Measurements from ENCODE around the gene BBS4.
"Not testable (repeated sequence)": the region's sequence is repeated elsewhere in the genome, so short reads cannot be mapped to it uniquely, and the experiment has no call there.

BBS4 gene

DNA sequence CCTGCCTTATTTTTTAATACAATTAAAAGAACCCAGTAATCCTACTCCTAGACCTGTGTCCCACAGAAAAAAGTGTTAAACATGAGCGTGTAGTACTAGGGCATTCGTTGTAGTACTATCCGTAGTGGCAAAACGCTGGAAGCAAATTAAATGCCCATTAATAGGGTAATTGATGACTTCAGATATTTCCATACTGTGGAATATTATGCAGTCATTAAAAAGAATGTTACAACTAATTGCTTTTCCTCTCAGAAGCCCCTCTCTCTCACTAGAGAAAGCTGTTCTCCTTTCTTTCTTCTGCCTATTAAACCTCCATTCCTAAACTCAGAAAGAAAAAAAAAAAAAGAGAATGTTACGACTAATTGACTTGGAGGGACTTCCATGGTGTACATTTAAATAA lies 2.7 kb downstream of the BBS4 start:
- no peaks in the 10 kb centered on the region for H3K9me3 ChIP-seq
- no peaks in the 10 kb centered on the region for H3K27me3 ChIP-seq
- H3K4me1 ChIP-seq, result no peaks in the 10 kb centered on the region
- no peak for DNase-seq
- H3K36me3 ChIP-seq, result no peaks in the 10 kb centered on the region
- TF ChIP-seq, protein P1, sequence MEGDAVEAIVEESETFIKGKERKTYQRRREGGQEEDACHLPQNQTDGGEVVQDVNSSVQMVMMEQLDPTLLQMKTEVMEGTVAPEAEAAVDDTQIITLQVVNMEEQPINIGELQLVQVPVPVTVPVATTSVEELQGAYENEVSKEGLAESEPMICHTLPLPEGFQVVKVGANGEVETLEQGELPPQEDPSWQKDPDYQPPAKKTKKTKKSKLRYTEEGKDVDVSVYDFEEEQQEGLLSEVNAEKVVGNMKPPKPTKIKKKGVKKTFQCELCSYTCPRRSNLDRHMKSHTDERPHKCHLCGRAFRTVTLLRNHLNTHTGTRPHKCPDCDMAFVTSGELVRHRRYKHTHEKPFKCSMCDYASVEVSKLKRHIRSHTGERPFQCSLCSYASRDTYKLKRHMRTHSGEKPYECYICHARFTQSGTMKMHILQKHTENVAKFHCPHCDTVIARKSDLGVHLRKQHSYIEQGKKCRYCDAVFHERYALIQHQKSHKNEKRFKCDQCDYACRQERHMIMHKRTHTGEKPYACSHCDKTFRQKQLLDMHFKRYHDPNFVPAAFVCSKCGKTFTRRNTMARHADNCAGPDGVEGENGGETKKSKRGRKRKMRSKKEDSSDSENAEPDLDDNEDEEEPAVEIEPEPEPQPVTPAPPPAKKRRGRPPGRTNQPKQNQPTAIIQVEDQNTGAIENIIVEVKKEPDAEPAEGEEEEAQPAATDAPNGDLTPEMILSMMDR (IDR thresholded peaks at IDR 0.05; ENCODE audit: low read depth, low read length), result no peak
- H3K4me3 ChIP-seq (ENCODE audit: low read depth, low read length), result no peak overlapping the region

DNA sequence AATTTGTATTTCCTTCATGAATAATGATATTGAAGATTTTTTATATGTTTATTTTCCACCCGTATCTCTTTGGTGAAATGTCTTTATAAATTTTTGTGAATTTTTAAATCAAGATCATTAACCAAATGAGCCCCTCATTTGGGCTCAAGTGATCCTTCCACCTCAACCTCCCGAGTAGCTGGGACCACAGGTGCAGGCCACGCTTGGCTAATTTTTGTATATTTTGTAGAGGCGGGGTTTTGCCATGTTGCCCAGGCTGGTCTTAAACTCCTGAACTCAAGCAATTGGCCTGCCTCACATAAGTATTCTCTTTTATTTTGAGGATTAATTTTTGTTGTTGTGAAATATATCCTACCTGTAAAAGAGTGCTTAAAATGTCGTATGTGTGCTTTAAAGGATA lies 4.9 kb downstream of the BBS4 start:
- TF ChIP-seq, protein P1 (IDR thresholded peaks at IDR 0.05; ENCODE audit: low read depth, low read length), result no peak
- H3K36me3 ChIP-seq, result no peaks in the 10 kb centered on the region
- no peak for DNase-seq
- no peak overlapping the region for H3K4me3 ChIP-seq (ENCODE audit: low read depth, low read length)
- no peaks in the 10 kb centered on the region for H3K27me3 ChIP-seq
- H3K4me1 ChIP-seq, result no peaks in the 10 kb centered on the region
- no peaks in the 10 kb centered on the region for H3K9me3 ChIP-seq

DNA sequence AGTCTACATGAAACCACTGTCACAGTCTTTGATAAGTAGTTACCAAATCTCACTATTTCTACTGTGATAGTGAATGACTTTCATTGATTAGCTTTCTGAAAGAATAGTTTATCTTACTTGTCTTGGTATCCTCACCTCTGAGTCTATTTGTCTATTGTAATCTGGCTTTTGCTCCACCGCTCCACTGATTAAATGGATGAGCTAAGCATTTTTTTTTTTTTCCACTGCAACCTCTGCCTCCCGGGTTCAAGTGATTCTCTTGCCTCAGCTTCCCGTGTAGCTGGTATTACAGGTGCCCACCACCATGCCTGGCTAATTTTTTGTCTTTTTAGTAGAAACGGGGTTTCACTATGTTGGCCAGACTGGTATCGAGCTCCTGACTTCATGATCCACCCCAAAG lies 12.9 kb downstream of the BBS4 start:
- no peak for DNase-seq
- Histone ChIP-seq H3K4me3 (ENCODE audit: low read depth, low read length) (no peak overlapping the region), H3K4me1 (no peaks in the 10 kb centered on the region), H3K9me3 (no peaks in the 10 kb centered on the region), H3K36me3 (no peaks in the 10 kb centered on the region), H3K27me3 (no peaks in the 10 kb centered on the region)
- TF ChIP-seq, protein P1 (IDR thresholded peaks at IDR 0.05; ENCODE audit: low read depth, low read length), result no peak

- no peak overlapping the region for H3K4me3 ChIP-seq (ENCODE audit: low read depth, low read length)
- H3K9me3 ChIP-seq, result no peaks in the 10 kb centered on the region
- H3K36me3 ChIP-seq, result no peaks in the 10 kb centered on the region
- no peak for DNase-seq
- H3K4me1 ChIP-seq, result no peaks in the 10 kb centered on the region
- TF ChIP-seq, protein P1 (IDR thresholded peaks at IDR 0.05; ENCODE audit: low read depth, low read length), result no peak
- no peaks in the 10 kb centered on the region for H3K27me3 ChIP-seq
These were observed 14.1 kb downstream of the BBS4 start for GRCh38 chr15:72700076-72700475.

- no peak for DNase-seq
- H3K4me1 ChIP-seq, result no peaks in the 10 kb centered on the region
- no peaks in the 10 kb centered on the region for H3K9me3 ChIP-seq
- H3K4me3 ChIP-seq (ENCODE audit: low read depth, low read length), result no peak overlapping the region
- no peaks in the 10 kb centered on the region for H3K27me3 ChIP-seq
- no peaks in the 10 kb centered on the region for H3K36me3 ChIP-seq
- TF ChIP-seq, protein P1 (IDR thresholded peaks at IDR 0.05; ENCODE audit: low read depth, low read length), result no peak
These were observed 20.3 kb downstream of the BBS4 start for GRCh38 chr15:72706266-72706665.

- not testable (repeated sequence) for H3K9me3 ChIP-seq; H3K27me3 ChIP-seq; H3K4me1 ChIP-seq; DNase-seq; H3K36me3 ChIP-seq; H3K4me3 ChIP-seq (ENCODE audit: low read depth, low read length)
These were observed 22.7 kb downstream of the BBS4 start for GRCh38 chr15:72708551-72709303.

Measured in BE2C (cell line).